Activated CD4-positive, CD25-positive, alpha-beta regulatory T cell treated with anti-CD3 and anti-CD28 coated beads, Interleukin-2, amount 50 U/mL, for 24 hours (primary cell): ENCODE results near the gene APP.
"Not testable (repeated sequence)": the region's sequence is repeated elsewhere in the genome, so short reads cannot be mapped to it uniquely, and the experiment has no call there.

Experiments used
- ATAC-seq, 2 donors: fragments of 150-1000 bp; cut with Tn5 transposase; one replicate each; pipeline ENCODE4 v1.10.0; 2021; ENCODE audit warnings: mild to moderate bottlenecking in 1 of 2, moderate library complexity in 1 of 2

The APP gene

DNA sequence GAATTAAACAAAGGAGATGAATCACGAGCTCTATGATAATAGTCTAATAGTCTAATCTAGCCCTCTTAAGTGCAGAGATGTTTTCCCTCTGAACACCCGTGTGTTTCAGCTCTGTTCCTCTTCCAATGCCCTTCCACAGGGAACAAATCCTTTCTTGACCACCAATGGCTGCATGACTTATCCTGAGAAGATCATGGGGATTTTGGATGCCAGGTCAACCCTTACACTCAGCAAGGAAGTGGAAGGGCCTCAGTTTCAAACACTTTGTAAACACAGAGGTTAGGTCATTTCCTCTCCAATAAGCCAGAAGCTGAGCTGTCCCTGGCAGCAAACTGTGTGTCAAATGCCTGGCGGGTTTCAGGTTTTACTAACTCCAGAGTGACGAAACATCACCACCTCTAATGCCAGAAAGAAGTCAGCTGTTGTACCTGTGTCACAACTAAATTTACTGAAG is 235.8 kb downstream of the APP start:
- no peak for ATAC-seq

DNA sequence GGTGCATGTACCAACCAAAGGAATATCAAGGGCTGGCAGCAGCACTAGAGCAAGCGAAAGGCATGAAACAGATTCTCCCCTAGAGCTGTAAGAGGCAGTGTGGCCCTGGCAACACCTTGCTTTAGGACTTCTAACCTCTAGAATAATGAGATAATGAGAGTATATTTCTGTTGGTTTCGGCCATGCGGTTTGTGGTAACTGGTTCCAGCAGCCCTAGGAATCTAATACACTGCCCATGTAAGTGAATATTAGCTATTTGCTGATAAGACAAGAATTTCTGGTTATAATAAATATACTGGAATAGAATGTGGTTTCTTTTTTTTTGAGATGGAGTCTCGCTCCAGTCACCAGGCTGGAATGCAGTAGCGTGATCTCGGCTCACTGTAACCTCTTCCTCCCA is 236.4 kb downstream of the APP start:
- ATAC-seq = no peak

DNA sequence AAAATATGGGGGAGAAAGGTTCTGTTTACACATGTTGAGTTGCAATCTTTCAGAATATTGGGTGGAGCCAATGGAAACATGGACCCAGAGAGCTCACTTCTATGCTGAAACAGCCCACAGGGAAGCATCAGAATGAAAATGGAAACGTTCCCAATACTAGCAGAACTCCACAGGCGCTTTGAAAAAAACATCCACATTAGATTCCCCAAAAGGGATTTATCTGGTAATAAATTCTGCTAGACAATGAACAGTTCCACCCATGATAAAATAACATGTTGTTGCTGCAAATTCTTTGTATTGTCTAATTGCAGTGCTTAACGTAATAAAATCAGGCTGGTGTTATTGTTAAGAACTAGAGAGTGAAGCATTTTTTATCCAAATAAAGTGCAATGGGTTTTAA is 238.8 kb downstream of the APP start:
- no peak for ATAC-seq

DNA sequence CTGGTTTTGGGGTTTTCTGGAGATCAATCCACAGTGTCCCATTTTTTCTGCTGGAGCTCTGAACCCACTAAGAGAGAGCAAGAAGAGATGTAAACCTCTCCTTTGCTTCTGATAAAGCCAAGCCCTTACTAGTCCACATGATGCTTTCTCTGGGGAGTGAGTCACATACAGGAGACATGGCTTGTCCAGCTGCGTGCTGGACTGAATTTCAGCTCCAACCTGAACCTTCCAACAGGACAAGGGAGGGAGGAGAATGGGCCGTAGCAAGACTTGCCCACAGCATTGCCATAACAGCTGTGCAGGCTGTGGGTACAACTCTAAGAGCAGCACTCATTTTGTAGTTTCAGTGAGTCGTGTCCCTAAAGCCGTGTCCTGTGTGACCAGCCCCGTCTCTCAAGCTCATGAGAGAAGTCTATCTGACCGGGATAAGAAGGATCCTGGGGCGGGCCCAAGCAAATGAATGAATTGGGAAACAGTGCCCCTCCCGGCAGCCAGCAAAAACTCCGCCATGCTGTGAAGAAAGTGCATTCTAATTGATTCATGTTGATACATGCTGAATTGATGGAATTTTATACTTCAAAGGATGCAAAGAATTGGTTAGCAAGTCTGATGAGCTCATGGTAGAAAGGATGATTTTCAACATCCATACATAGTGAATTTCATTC is 240.6 kb downstream of the APP start:
- no peak for ATAC-seq

DNA sequence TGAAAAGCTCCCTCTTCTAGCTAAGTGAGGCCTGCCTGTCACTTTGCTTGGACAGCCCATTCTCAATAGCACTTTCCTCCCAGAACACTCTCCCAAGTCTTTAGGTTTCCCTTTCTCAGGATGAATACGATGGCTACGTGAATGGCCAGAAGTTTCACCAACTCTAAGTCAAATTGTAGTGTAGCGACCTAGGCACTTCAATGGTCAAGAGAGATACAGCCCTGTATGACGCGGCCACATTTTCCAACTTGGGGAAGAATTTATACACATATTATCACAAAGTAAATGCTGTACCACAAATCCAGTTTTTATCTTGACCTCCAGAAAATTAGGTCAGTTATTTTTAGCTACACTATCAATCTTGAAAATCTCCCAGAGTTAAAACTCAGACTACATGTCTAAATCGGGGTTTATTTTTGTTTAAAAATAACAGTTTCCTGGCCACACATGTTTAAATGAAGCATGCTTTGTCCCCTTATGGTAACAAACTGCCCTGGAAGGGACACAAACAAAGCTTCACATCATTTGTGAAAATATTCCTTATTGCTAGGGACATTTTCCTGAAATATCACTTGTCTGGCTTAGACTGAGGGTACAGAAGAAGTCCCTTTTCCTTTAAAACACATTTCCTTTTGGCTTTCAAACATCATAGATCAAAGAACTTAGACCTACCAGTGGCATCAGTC is 243.2 kb downstream of the APP start:
- ATAC-seq = no peak

DNA sequence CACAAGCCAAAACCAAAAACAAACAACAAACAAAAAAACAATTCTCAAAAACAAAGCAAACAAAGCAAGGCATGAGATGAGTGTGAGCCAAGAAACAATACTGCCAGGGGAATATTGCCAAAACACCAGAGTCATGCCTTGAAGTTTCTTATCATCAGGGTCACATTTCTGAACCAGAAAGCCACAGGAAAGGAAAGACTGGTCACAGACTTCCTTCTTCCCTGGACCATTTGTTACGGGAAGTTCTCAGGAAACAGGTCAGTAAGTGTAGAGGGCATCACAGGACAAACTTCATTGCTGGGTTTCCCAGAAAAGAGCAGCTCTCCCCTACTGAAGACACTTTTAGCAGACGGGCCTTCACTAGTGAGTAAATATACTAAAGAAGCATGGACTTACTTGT is 244.6 kb downstream of the APP start:
- ATAC-seq = no peak

DNA sequence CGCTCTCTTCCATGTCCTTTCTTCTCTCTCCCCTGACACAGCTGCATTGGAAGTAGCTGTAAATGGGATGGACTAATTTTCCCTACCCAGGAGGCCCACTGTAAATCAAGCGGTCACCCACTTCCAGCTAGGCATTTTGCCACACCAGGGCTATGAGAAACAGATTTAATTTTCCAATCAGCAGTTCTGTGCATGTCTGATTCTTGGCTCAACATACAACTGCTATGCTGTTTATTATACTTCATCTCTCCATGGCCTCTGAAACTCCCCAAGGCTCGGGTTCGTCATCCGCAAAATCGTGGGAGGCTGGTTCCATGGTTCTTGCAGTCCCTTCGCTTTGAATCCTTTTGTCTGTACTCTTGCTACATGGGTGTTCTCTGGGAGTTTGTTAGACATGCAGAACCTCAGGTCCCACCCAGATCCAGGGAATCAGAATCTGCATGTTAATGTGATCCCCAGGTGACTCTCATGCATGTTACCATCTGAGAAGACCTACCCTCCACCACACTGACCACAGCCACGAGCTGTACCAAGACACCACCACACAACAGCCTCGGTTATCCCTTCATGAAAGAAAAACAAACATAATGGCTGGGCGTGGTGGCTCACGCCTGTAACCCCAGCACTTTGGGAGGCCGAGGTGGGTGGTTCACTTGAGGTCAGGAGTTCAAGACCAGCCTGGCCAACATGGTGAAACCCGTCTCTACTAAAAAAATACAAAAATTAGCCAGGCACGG is 245.3 kb downstream of the APP start:
- no peak for ATAC-seq

DNA sequence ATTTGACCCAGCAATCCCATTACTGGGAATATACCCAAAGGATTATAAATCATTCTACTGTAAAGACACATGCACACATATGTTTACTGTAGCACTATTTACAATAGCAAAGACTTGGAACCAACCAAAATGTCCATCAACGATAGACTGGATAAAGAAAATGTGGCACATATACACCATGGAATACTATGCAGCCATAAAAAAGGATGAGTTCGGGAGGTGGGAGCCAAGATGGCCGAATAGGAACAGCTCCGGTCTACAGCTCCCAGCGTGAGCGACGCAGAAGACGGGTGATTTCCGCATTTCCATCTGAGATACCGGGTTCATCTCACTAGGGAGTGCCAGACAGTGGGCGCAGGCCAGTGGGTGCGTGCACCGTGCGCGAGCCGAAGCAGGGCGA is 252.4 kb downstream of the APP start:
- ATAC-seq = not testable (repeated sequence)

DNA sequence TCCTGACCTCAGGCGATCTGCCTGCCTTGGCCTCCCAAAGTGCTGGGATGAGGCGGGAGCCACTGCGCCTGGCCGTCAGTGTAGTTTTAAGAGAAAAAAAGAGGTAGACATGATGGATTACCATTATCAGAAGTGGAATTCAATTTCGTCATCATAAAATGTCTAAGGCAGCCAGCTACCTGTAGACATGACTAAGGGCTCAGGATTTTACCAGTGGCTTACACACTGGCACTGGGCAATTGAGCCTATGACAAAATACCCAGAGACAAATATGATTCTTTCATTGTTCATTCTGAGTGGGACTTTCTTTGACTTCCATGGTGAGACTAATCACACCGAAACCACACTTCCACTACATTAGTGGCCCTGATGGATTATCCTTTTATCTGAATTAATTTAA is 254.3 kb downstream of the APP start:
- no peak for ATAC-seq

DNA sequence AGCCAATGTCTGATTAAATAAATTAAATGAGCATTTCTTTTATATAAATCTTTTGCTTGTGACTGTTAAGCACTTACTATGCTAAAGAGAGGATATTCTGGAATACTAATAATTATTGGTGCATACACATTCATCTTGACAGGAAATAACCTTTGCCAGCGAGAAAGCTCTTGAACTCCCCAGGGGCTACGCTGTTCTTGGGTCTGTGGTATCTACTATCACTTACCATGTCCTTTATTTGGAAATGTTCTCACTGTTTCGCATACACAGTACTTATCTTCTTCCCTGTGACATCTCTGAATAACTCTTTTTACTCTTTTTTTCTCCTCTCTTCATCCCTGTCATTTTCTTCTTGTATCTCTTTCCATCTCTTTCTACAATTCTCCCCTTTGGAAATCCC is 257.1 kb downstream of the APP start:
- ATAC-seq = no peak

DNA sequence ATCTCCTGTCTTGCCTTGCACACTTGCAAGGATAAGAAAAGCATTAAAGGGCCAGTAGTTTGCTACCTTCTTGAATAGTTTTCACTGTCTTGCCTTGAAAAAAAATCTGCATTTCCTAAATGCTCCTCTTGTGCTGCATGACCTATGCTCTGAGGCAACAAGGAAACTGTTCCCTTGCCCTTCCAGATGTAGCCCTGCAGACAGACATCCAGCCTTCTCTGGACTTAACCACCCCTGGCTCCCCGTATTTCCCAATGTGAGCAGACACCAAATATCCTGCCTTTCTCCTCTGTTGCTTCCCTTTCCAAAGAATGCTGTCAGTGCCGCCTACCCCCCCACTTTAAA is 258.2 kb downstream of the APP start:
- no peak for ATAC-seq

DNA sequence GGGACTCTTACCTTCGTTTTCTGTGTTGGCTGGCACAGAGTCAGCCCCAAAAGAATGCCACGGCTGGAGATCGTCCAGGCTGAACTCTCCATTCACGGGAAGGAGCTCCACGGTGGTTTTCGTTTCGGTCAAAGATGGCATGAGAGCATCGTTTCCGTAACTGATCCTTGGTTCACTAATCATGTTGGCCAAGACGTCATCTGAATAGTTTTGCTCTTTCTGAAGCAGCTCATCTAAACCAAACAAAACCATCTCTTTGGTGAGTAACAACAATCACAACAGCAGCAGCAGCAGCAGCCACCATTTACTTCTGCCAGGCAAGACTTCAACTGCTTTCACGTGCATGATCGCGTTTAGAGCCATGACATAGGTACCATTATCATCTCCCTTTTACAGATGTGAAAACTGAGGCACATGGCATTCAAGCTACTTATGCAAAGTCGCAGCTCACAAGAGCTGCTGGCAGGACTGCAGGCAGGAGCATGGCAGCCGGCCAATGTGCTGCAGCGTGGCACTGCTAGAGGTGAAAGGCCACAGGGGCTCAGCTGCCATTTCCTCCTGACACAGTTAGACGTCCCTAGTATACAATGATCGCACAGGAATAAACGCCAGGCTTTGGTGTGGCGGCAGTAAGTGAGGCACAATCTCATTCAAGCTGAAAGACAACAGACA is 258.7 kb downstream of the APP start:
- no peak for ATAC-seq

DNA sequence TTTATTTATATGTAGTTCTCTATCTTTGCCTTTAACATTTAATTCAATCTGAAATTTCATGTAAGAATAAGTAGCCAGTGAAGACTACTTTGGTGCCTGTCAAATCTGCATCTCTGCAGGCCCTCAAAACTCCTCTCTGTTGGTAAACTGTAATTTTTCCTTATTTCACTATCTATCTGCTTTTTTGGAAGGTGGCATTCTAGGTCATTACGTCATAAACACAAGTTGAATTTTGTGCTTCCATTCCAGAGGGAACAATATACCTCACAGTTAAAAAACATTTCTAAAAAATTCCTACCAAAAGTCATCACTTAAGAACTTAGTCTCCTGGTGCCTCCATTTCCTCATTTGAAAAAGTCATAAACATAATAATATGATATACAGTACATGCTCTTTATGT is 259.8 kb downstream of the APP start:
- no peak for ATAC-seq

DNA sequence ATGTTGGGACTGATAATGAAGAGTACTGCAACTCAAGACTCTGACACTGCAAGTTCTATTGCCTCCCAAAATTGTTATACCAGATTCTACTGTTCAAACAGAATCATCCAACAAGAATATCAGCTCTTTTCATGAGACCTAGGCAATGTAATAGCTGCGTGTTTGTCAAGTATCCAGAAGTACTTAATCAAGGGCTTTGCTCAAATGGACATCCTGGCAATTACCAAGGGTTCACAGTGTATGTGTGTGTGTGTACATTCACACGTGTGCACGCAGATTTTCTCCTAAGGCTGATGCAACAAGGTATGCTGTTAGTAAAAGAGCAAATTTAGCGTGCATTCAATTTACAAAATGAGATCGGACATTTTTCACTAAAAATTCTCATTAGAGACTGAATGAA is 261.2 kb downstream of the APP start:
- no peak for ATAC-seq

DNA sequence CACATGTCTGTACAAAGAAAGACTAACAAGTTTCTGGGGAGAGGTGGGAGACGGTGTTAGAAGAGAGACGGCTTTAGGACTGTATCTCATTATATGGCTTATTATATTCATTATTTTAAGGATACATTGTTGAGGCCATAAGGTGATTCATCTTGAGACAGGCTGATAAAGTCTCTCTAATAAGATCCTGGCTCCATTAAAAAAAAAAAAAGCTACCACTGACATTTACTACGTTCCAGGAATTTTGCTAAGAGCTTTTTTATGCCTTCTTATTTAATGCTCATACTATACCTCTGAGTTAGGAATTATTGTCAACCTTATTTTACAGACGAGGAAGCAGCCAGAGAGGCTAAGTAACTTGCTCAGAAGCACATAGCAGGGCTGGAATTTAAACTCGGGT is 262.1 kb downstream of the APP start:
- no peak for ATAC-seq

DNA sequence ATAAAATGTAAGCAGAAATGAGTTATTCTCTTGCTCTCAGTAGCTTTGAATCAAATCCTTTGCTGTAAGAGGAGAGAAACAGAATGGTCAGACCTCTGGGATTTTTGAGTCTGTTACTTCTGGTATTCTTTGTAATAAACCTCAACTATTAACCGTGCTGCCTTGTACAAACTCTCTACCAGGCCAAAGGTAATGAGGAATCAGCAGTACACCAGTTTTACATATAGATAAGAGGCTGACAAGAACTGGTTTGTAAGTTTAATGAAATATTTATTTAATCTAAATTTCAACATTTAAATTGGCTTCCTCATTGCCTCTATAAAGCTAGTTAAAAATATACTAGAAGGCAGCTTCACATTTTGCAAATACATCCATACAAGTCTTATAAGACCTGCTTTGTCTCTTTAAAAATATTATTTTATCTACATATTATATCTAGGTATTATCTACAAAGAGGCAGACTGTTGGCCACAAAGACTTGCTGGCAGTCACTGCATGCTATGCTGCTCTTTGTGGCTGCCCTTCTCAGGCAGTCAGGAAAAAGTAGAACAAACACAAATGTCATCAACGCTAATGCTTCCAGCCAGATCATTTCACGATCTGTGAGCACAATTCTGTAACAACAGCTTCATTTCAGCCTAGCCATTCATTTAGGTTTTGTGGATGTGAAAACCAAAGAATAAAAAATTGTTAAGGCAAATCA is 262.8 kb downstream of the APP start:
- ATAC-seq = no peak

DNA sequence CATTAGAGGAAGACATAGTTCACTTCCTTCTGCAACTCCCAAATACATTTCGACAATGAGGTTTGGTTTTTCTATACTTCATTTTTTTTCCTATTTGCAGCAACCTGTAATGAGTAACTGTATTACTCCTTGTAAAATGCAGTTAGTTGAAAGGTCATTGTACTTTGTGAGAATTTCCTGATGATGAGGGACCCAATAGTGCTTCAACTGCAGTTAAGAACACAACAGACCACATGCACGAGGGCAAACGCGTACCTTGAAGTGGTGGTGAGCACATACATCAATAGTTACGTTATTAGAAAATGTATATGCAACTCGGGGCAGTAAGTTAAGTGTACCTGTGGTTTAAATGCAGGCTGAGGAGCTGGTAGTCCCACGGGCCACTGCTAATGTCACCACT is 264.0 kb downstream of the APP start:
- no peak for ATAC-seq

DNA sequence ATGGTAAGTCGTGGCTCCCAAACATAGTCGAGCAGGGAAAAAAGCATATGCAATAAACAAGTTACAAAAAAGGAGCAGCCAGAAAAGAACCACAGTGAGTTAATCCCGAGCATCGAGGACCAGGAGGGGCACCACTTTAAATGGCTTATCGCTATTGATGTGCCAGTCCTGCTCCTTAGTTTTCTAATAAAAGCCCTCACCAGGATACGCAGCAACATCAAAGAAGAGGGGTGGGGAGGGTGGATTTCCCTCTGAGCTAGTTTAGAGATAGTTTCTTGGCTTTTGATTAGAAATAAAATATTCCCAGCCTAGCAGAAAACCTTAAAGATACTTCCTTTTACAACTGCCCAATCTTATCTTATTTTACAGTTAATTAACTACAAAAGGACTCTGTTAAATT is 265.4 kb downstream of the APP start:
- ATAC-seq = no peak

DNA sequence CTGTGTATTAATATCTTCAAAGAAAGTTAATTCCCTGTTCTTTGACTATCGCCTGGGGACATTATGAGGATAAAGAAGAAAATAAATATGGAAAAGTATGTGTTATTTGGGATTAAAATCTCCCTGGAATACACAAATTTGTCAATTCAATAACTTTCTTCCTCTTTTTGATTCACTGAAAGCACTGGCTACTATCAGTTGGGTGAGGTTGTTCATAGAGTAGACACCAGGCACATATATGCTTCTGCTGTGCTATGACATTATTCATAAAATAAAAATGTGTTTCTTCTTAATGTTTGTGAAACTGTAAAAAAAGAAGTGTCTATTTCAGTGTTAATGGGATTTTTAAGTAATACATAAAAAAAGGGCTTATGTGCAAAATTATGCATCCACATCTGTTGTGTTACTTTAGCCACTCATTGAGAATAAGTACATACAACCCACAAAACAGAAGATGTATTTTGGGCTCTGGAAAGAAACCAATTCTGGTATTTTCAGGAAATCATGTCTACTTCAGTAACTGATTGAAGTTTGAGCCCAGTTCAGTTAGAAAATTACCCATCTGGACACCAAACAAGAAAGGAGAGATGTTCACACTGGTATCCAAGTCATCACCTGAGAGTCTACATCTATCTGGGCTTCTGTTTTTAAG is 266.4 kb downstream of the APP start:
- ATAC-seq = no peak

DNA sequence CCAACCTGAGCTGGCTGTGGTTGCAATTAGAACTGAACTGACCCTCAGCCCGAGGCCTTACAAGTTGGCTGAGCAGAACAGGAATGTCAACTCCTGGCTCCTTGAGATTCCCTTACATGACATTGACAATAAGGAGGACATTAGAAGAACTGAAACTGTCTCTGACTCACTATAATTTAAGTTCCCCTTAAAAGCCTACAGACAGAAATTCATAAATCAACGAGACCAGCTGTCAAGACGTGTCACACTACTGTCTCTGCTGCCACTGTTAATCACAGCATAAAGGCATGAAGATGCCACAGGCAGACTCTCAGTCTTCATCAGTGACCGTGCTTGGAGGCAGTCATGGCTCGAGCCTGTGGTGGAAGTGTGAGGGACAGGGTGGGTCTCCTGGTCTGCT is 267.0 kb downstream of the APP start:
- peak; percentile 38 to 63 for ATAC-seq

DNA sequence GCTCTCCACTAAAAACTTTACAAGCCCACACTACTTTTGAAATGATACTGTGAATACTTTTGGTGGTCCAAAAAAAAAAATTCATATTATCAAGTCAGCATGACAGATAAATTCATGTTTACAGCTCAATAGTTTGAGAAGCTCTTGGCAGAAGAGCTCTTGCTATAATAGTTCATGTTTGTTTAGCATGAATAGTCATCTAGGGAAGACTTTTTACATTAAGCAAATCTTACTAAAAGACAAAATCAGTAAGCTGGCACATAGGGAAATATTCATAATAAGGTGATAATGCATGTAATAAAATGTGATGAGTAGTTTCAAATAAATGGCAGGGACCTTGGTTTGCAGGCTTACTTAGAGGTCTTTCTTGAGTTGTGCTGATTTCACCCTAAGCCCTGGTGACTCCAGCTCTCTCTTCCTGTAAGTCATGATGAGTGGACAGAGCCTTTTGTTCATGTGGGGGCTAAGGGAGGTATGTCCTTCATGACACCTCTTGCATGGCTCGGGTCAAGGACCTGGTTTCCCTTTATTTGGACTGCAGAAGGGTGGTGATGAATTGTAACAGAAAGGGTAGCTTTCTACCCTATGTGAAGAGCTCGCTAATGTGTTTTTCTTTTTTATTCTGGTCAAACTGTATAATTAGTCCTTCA is 269.1 kb downstream of the APP start:
- no peak for ATAC-seq

DNA sequence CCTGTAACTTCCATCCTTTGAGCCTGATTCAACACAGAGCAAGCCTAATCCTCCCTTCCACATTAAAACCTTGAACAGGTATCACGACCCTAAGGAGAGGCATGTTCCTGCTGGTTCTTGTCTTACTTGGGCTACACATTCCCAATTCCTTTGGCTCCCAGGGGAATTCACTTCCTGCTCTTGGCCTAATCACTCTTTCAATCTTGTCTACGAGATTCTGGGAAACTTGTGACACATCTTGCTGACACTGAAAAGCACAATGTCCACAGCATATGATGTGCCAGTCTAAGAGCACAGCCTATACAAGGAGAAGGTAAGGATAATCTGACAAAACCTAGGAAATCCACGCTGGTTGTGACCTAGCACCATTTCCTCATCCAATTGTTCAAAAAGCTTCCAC is 271.9 kb downstream of the APP start:
- ATAC-seq = no peak
